ENCODE measurements around the gene GVQW3.
"Not testable (repeated sequence)": the region's sequence is repeated elsewhere in the genome, so short reads cannot be mapped to it uniquely, and the experiment has no call there.

Gene GVQW3

DNA sequence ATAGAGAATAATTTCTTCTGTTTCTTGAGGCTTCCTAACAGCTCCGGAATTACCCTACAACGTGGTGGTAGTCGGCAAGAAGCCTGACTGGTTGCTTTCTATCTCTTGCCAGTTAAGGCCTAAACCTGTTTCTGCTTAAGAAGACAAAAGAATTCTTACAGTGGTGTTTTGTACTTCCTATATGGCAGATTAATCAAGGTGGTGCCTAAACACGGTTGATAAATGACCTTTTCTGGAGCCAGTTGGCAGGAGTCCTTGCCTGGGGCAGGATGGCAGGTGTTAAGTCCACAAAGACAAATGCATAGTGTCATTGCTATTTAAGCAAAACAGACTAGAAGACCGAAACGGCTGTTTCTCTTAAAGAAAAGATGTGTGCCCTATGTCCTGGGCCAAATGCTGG, 9.9 kb downstream of the GVQW3 start:
- no peak for DNase-seq

DNA sequence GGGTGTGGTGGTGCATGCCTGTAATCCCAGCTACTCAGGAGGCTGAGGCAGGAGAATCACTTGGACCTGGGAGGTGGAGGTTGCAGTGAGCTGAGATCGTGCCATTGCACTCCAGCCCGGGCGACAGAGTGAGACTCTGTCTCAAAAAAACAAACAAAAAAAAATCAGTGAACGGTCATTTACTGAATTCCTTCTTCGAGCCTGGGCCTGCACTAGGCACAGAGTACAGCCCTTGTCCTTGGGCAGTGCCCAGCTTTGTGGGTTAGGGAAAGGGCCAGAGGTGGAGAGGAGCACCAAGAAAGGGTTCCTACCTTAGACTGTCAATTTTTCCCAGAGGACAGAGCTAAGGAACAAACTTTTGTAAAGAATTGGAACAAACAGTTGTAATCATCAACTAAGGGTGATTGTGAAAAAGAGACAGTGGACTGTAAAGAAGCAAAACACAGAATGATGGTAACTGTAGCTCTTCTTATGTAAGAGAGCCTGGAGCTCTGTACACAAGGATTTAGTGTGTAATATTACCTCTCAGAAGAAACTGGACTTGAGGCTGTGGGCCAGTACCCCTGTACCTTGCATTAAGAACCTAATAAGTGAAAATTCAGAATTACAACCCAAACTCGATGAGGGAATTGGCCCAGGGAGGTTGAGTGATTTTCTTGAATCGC, 10.8 kb downstream of the GVQW3 start:
- no peak for DNase-seq

GRCh38 chr11:76392870-76393269, 11.7 kb downstream of the GVQW3 start:
- no peak for DNase-seq

DNA sequence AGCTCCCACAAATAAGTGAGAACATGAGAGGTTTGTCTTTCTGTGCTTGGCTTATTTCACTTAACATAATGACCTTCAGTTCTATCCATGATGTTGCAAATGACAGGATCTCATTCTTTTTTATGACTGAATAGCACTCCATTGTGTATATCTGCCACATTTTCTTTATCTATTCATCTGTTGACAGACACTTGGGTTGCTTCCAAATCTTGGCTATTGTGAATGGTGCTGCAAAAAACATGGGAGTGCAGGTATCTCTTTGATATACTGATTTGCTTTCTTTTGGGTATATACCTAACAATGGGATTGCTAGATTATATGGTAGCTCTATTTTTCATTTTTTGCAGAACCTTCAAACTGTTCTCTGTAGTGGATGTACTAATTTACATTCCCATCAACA, 13.3 kb downstream of the GVQW3 start:
- no peak for DNase-seq

GRCh38 chr11:76395296-76395695, 14.2 kb downstream of the GVQW3 start:
- no peak for DNase-seq

- no peak for DNase-seq
Measured at GRCh38 chr11:76397383-76397782, 16.3 kb downstream of the GVQW3 start.

DNA sequence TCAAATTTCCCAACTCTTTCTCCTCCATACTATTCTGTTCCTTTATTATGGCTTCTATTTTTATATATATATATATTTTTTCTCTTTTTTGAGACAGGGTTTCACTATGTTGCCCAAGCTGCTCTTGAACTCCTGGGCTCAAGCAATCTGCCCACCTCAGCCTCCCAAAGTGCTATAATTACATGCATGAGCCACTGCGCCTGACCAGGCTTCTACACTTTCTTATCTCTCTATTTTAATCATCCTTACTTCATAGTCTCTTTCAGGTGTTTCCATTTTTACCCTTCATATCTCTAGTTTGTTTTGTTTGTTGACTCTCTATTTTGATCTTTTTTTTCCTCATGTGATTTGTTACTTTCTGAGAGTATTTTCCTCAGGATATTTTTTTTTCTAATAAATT, 19.8 kb downstream of the GVQW3 start:
- DNase-seq = no peak

DNA sequence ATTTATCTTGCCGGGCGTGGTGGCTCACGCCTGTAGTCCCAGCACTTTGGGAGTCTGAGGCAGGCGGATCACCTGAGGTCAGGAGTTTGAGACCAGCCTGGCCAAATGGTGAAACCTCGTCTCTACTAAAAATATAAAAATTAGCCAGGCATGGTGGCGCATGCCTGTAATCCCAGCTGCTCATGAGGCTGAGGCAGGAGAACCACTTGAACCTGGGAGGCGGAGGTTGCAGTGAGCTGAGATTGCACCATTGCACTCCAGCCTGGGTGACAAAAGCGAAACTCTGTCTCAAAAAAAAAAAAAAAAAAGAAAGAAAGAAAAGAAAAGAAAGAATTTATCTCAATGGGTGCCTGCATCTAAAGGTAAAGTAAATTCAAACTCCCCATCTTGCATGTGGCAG, 20.4 kb downstream of the GVQW3 start:
- not testable (repeated sequence) for DNase-seq

DNA sequence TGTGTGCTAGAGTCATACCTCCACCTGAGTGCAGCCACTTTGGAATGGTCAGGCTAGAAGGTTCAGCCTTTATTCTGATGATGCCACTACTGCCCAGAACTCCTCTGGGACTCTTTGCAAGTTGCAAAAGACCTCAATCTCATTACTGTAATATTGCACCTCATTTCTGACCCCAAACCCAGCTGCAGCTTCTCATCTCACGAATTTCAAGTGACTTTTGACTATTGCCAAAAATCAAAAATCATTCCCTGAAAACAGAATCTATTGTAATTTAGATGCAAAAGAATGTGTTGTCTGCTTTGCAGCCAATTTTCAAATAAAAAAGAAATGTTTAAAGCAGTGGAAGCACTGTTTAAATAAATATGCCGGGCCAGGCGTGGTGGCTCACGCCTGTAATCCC, 25.2 kb downstream of the GVQW3 start:
- DNase-seq = no peak

DNA sequence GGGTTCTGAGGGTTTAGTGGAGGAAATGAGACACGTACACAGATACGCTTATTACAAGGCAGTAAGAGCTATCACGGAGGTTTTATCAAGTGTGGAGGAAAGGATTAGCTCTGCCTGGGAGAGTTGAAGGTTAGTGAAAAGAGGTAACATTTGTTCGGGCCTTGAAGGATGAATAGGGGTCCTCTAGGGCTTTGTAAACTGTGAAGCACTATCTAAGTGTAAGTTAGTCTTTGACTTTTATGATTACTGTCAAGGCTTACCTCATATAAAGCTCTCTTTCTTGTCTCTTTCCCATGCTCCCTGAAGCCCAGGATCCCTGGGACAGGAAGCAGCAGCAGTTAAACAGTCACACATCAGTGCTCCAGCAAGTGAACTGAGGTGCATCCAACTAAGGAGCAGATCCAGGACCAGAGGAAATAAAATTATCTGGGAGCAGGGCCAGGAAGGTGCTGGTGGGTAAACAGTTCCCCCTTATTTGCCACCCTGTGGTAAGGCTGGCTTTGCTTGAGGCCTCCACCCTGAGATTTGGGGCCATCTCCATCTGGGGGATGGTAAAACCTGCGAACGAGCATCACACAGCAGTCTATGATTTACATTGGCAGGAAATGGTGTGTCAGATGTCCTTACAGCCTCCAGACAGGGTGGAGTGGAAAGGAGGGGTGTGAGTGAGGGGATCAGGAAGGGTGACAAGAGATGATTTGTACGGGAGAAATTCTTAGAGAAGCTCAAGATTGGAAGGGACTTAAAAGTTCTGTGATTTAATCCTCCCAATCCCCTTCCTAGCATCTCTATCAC, 27.2 kb downstream of the GVQW3 start:
- no peak for DNase-seq

GRCh38 chr11:76410851-76411357, 29.8 kb downstream of the GVQW3 start:
- DNase-seq = no peak

- DNase-seq = no peak
Measured at GRCh38 chr11:76415073-76415472, 34.0 kb downstream of the GVQW3 start.

- peak; percentile 14 for DNase-seq
Measured at GRCh38 chr11:76419896-76420295, 38.8 kb downstream of the GVQW3 start.

GRCh38 chr11:76424379-76424778, 43.3 kb downstream of the GVQW3 start:
- DNase-seq = peak; percentile 51

DNA sequence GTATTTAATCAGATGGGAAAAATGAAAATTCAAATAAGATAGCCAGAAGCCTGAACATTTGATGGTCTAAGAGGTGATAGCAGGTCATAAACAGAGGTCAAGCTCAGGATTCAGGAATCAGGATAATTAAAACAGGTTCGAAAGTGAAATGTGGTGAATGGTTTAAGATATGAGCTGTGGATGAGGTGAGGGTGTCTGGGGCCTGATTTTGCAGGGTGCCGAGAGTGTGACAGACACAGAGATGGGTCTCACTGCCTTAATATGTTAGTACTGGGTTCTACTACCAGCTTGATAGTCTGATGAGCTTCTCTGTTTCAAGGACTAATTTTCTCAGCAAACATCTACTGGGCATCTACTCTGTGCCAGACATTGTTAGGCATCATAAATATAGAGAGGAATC, 43.8 kb downstream of the GVQW3 start:
- no peak for DNase-seq

- no peak for DNase-seq
Measured at GRCh38 chr11:76426660-76427059, 45.5 kb downstream of the GVQW3 start.

DNA sequence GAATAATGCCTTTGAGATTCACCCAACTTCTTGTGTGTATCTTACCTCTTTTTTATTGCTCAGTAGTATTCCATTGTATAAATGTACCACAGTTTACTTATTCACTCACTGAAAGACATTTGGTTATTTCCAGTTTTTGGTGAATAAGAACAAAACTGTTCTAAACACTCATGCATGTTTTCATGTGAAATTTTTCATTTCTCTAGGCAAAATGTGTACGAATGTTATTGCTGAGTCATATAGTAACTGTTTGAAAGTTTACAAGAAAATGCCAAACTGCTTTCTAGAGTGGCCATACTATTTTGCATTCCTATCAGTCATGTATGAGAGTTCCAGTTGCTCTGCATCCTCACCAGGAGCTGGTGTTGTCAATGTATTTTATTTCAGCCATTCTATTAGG, 54.9 kb downstream of the GVQW3 start:
- peak; percentile 28 for DNase-seq

GRCh38 chr11:76443268-76443980, 62.3 kb downstream of the GVQW3 start:
- DNase-seq = peak; percentile 12

GRCh38 chr11:76444065-76444383, 62.9 kb downstream of the GVQW3 start:
- DNase-seq = no peak

DNA sequence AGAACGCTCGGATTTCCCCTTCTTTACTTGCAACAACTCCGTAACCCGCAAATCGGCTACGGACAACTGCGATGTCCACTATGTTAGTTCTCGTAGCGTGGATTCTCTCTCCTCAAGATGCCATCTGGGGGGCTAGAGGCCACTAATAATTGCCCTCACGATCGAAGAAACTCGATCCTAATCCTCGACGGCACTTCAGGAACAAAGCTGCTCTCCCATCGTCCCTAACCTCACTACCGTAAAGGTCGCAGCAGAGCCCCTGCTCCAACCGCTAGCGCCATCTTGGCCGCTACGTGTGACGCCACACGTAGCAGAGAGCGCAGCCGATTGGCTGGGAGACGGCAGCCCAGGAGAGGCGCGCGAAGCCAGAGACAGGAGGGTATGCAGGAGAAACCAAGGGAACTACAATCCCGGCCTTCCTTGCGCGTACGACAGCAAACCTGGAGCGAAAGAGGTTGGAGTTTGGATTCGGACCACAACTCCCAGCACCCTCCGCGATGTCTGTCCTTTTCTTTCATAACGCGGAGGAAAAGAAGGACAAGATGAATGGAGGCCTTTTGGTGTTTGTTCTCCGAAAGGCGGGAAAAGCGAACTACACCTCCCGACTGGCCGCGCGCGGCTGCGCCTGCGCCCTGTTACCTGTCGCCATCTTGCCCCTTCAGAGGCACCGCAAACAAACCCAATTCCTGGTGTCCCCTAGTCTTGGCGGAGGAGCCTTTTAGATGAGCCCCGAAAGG, 63.4 kb downstream of the GVQW3 start, which contains the start of gene EMSY:
Gene EMSY, plus strand, starts transcription at position 635 of the 737 bp plus-strand sequence. CDS start 1,921 bp downstream, outside the sequence.
- peak; percentile 96 for DNase-seq

DNA sequence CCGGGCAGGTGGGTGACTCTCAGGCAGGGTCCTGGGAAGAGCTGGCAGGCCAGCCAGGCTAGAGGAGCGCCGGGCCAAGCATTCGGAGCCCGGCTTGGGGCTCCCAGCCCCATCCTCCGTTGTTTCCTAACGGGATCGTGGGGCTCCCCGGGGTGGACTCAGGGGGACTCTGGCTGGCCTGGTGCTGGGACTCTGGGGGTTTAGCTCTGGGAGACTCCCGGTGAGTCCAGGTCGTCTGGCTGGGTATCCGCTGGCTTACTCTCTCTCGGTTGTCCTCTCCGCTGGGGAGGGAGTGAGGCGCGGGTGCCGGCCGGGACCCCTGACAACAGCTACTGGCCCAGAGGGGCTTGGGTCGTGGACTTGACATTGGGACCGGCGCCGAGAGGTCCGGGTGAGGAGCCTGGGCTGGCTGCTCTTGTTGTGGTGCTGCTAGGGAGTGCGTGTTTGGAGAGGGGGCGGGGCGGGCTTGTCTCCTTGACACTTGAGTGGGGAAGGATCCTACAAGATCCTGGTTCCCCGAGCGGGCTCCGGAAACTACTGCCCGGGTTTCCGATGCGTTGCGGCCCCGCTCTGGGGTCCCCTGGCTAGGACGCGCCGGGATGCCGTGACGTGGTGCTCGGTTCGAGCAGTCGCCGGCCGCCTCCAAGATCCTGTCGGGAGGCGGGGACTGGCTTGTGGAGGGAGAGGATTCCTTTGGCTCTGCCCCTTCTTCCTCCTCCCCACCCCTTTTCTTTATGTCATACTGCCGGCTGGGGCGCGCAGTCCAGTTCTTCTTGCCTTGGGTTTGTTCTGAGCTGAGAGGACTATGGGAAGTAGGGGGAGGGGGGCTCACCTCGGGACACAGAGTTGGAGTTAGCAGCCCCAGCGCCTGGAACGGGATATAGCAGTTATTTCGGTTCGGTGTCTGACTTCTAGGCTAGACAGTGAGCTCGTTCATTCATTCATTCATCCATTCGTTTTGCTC, 64.3 kb downstream of the GVQW3 start:
- DNase-seq = peak; percentile 69

GRCh38 chr11:76448506-76448905, 67.4 kb downstream of the GVQW3 start:
- no peak for DNase-seq

All from activated CD4-positive, alpha-beta T cell treated with anti-CD3 and anti-CD28 coated beads, Interleukin-2, amount 50 U/mL, for 16 hours (primary cell).